Cardiac septum (tissue), 1 donor: Measurements from ENCODE around the gene NADK2. TPM values are rescaled to one million over a fixed set of nuclear protein-coding genes. Genes with fewer than 3 reads are reported as not detected.
A peak's percentile ranks its signal among the peaks of the same experiment; 100 is the strongest.

Experiments
- DNase-seq: peaks from one replicate; pipeline ENCODE4 v3.0.0-alpha.2; 2020; ENCODE audit warnings: low spot score
- intact Hi-C: fragments of 100-400 bp; cut with DNase I; formaldehyde crosslinking; loops from one replicate; pipeline ENCODE4 v1.14.0; 2022
- total RNA-seq: library from RNA; stranded (reverse); fragmentation: NEBNext Ultra II Directional; extraction: Animal tissue kit (Norgen Biotek cat#: 25700); gene quantifications from one replicate; pipeline ENCODE4 v1.2.1, GENCODE V29; 2021
- donor health status: DM: no; HTN: no; CAD: no.

The NADK2 gene
- total RNA-seq, 1 donor from 2014 or later, result 34.6 TPM

GRCh38 chr5:36177154-36177553 is 64.6 kb downstream of the NADK2 start:
- intact Hi-C loops, result loop anchor here (5.0 kb wide), 2 partner anchors 130 to 520 kb away; no protein-coding TSS in a partner anchor

GRCh38 chr5:36175043-36175442 is 66.7 kb downstream of the NADK2 start:
- intact Hi-C loops, result loop anchor here (5.0 kb wide), 2 partner anchors 132 to 522 kb away; no protein-coding TSS in a partner anchor
- DNase-seq, result no peak

More at GRCh38 chr5:36177154-36177553, 64.6 kb downstream of the NADK2 start:
- DNase-seq, result no peak

- DNase-seq, result no peak
- intact Hi-C loops, result no loop called here
These were observed 67.6 kb downstream of the NADK2 start for GRCh38 chr5:36174119-36174518.

GRCh38 chr5:36173426-36173825 is 68.3 kb downstream of the NADK2 start:
- no peak for DNase-seq
- intact Hi-C loops, result no loop called here

GRCh38 chr5:36172599-36172998 is 69.1 kb downstream of the NADK2 start:
- no peak for DNase-seq
- intact Hi-C loops, result no loop called here

- no peak for DNase-seq
- intact Hi-C loops, result no loop called here
These were observed 70.8 kb downstream of the NADK2 start for GRCh38 chr5:36170832-36171424.

GRCh38 chr5:36168737-36169136 is 73.0 kb downstream of the NADK2 start:
- intact Hi-C loops, result no loop called here
- DNase-seq, result no peak

GRCh38 chr5:36164461-36164860 is 77.3 kb downstream of the NADK2 start:
- intact Hi-C loops, result no loop called here
- DNase-seq, result no peak

GRCh38 chr5:36162810-36163486 is 78.8 kb downstream of the NADK2 start:
- DNase-seq, result no peak
- intact Hi-C loops, result no loop called here

- intact Hi-C loops, result no loop called here
These were observed 80.4 kb downstream of the NADK2 start for GRCh38 chr5:36161361-36161760.

GRCh38 chr5:36160617-36161016 is 81.1 kb downstream of the NADK2 start:
- no peak for DNase-seq
- intact Hi-C loops, result no loop called here

More at GRCh38 chr5:36161361-36161760, 80.4 kb downstream of the NADK2 start:
- DNase-seq, result no peak

- intact Hi-C loops, result no loop called here
- no peak for DNase-seq
These were observed 83.6 kb downstream of the NADK2 start for GRCh38 chr5:36158144-36158543.

GRCh38 chr5:36156619-36157018 is 85.1 kb downstream of the NADK2 start:
- DNase-seq, result no peak
- intact Hi-C loops, result no loop called here

GRCh38 chr5:36156121-36156601 is 85.6 kb downstream of the NADK2 start:
- intact Hi-C loops, result no loop called here
- DNase-seq, result no peak

GRCh38 chr5:36155291-36155690 is 86.4 kb downstream of the NADK2 start:
- intact Hi-C loops, result no loop called here

GRCh38 chr5:36153726-36154125 is 88.0 kb downstream of the NADK2 start:
- no peak for DNase-seq
- intact Hi-C loops, result no loop called here

More at GRCh38 chr5:36155291-36155690, 86.4 kb downstream of the NADK2 start:
- no peak for DNase-seq

- no peak for DNase-seq
- intact Hi-C loops, result no loop called here
These were observed 88.4 kb downstream of the NADK2 start for GRCh38 chr5:36153298-36153677.

GRCh38 chr5:36152324-36153297 is 89.1 kb downstream of the NADK2 start:
- DNase-seq, result no peak
- intact Hi-C loops, result loop anchor here (1.0 kb wide), 1 partner anchor 89 kb away; the partner anchor contains the start of gene NADK2

GRCh38 chr5:36151434-36152323 is 90.0 kb downstream of the NADK2 start, which contains the start of the genes LMBRD2 and SKP2:
Gene LMBRD2, minus strand, starts transcription at chr5:36151887. Its CDS starts 8,538 bp downstream, at chr5:36143349.
Gene SKP2, plus strand, starts transcription at chr5:36152111. Its CDS starts 152 bp downstream, at chr5:36152263.
- intact Hi-C loops, result loop anchor here (1.0 kb wide), 1 partner anchor 90 kb away; the partner anchor contains the start of gene NADK2
- peak; percentile 100 for DNase-seq
